Uterus (tissue), 2 donors: ENCODE results near the gene C12orf76.

ENCODE experiments used
- CTCF ChIP-seq, 4 experiments: fragments of 200-600 bp in 2 of 4; fragments of 450-650 bp in 2 of 4; sonication (generic) in 2 of 4; IDR thresholded peaks; one replicate each; pipeline ENCODE4 v1.5.1; 2016 to 2019; ENCODE audit warnings: antibody characterized with exemption in 4 of 4, mild to moderate bottlenecking in 2 of 4, moderate library complexity in 1 of 4
- POLR2A ChIP-seq, 2 donors: fragments of 450-650 bp; IDR thresholded peaks; one replicate each; pipeline ENCODE4 v1.6.1; 2016; ENCODE audit warnings: antibody characterized with exemption in 2 of 2, mild to moderate bottlenecking in 1 of 2, moderate library complexity in 1 of 2

- TF ChIP-seq CTCF (IDR thresholded peaks at IDR 0.05), result no peak
- TF ChIP-seq POLR2A (IDR thresholded peaks at IDR 0.05), result no peak
These were observed 903 bp downstream of the C12orf76 start for GRCh38 chr12:110047297-110047940.
